K562 (cell line): ENCODE measurements around the gene NUFIP2. TPM values are rescaled to one million over a fixed set of nuclear protein-coding genes. Genes with fewer than 3 reads are reported as not detected.

Source experiments
- ATAC-seq: fragments of 200-7000 bp; cut with Tn5 transposase; 3 replicates; pipeline ENCODE4 v1.9.1; 2020; ENCODE audit warnings: moderate library complexity
- BruUV-seq: library from RNA; stranded (reverse); fragments of 400-500 nt; replicated peaks from 2 replicates; lab custom pipeline; 2021; lab: Mats Ljungman, UMichigan
- CTCF ChIA-PET: fragments of 300-600 bp; formaldehyde crosslinking; extraction: SDS; loops from one replicate; lab custom pipeline; 2021; ENCODE audit warnings: low intra/inter-chr PET ratio; lab: Yijun Ruan, JAX
- POLR2A ChIA-PET: fragments of 300-600, 350-650 bp; sonication (Branson Sonifier 250); formaldehyde crosslinking; extraction: SDS; loops from one replicate; lab custom pipeline; 2021; ENCODE audit warnings: antibody characterized with exemption, inconsistent platforms; lab: Yijun Ruan, JAX
- DNase-seq, 4 experiments: peaks; one replicate each; pipeline versions ENCODE4 v3.0.0 to v3.0.0-alpha.2; 2011 to 2018; ENCODE audit warnings: low spot score in 3 of 4, mixed read lengths in 3 of 4; ENCODE audit errors: extremely low read depth in 1 of 4
- FAIRE-seq: peaks from 2 replicates; lab custom pipeline; 2011; peaks lifted over from hg19 to GRCh38; lab: Jason Lieb, UNC
- H2AFZ ChIP-seq: 2 replicates; pipeline ENCODE4 v1.6.0; 2011; ENCODE audit warnings: low read depth, low read length, control low read depth, inconsistent platforms
- H3K27ac ChIP-seq: fragments of 200-600 bp; 3 replicates; pipeline ENCODE4 v1.8.0; 2011; ENCODE audit warnings: low read depth, mild to moderate bottlenecking, control low read depth, inconsistent platforms, low read length, moderate library complexity, mixed read lengths; ENCODE audit errors: extremely low read depth
- H3K27me3 ChIP-seq, 2 experiments: fragments of 300-600 bp in 1 of 2; 2 replicates in 1 of 2; 3 replicates in 1 of 2; pipeline versions ENCODE4 v1.6.0 to v1.8.0; 2011; ENCODE audit warnings: inconsistent platforms in 2 of 2, low read length in 2 of 2, mild to moderate bottlenecking in 1 of 2, mixed read lengths in 1 of 2, moderate library complexity in 1 of 2; ENCODE audit not compliant: control insufficient read depth in 2 of 2, insufficient read depth in 2 of 2
- H3K36me3 ChIP-seq: fragments of 300-600 bp; 3 replicates; pipeline ENCODE4 v1.8.0; 2011; ENCODE audit warnings: mild to moderate bottlenecking, low read length, inconsistent platforms; ENCODE audit not compliant: control insufficient read depth, insufficient read depth
- H3K4me1 ChIP-seq, 2 experiments: fragments of 200-600 bp in 1 of 2; replicated peaks in 1 of 2; 2 replicates in 1 of 2; 3 replicates in 1 of 2; pipeline versions ENCODE4 v1.5.1 to v1.8.0; 2011; ENCODE audit warnings: inconsistent platforms in 2 of 2, low read length in 2 of 2, mild to moderate bottlenecking in 1 of 2, mixed read lengths in 1 of 2, moderate library complexity in 1 of 2; ENCODE audit not compliant: control insufficient read depth in 2 of 2, insufficient read depth in 2 of 2
- H3K4me2 ChIP-seq: 2 replicates; pipeline ENCODE4 v1.6.1; 2011; ENCODE audit warnings: low read length, control low read depth, inconsistent platforms, mixed read lengths; ENCODE audit not compliant: insufficient read depth
- H3K4me3 ChIP-seq: fragments of 200-600 bp; sonication (generic), shearing (Covaris generic); 2 replicates; pipeline ENCODE4 v1.5.1; 2016; ENCODE audit warnings: control low read depth, inconsistent platforms
- H3K79me2 ChIP-seq: fragments of 200-600 bp; 3 replicates; pipeline ENCODE4 v1.8.0; 2011; ENCODE audit warnings: low read length, inconsistent platforms; ENCODE audit not compliant: control insufficient read depth, insufficient read depth
- H3K9ac ChIP-seq, 2 experiments: 2 replicates each; pipeline versions ENCODE4 v1.6.0 to v1.6.1; 2011; ENCODE audit warnings: low read depth in 2 of 2, low read length in 2 of 2, control low read depth in 1 of 2, inconsistent platforms in 1 of 2, mild to moderate bottlenecking in 1 of 2, mixed read lengths in 1 of 2; ENCODE audit not compliant: insufficient read depth in 1 of 2
- H3K9me1 ChIP-seq: one replicate; pipeline ENCODE4 v1.6.0; 2011; ENCODE audit warnings: inconsistent platforms, mild to moderate bottlenecking, low read length, moderate library complexity; ENCODE audit not compliant: control insufficient read depth, insufficient read depth
- H3K9me3 ChIP-seq: replicated peaks from 2 replicates; pipeline ENCODE4 v1.5.1; 2011; ENCODE audit warnings: low read depth, low read length, inconsistent platforms; ENCODE audit not compliant: control insufficient read depth, insufficient read depth
- H4K20me1 ChIP-seq: replicated peaks from 2 replicates; pipeline ENCODE4 v1.6.1; 2011; ENCODE audit warnings: low read length, inconsistent platforms, mixed read lengths; ENCODE audit not compliant: control insufficient read depth, insufficient read depth
- ARID2 ChIP-seq: fragments of 450-650 bp; IDR thresholded peaks from 2 replicates; pipeline ENCODE4 v1.6.1; 2017; ENCODE audit warnings: antibody characterized with exemption, mild to moderate bottlenecking
- CREBBP ChIP-seq: IDR thresholded peaks from one replicate; pipeline ENCODE4 v1.6.1; 2012; ENCODE audit warnings: low read depth, mild to moderate bottlenecking, control low read depth, inconsistent platforms, low read length
- E2F6 ChIP-seq, 2 experiments: IDR thresholded peaks; 2 replicates each; pipeline ENCODE4 v1.6.1; 2011; ENCODE audit warnings: borderline replicate concordance in 1 of 2, control low read depth in 1 of 2, low read depth in 1 of 2, low read length in 1 of 2, mild to moderate bottlenecking in 1 of 2, mixed read lengths in 1 of 2, moderate library complexity in 1 of 2; ENCODE audit not compliant: insufficient read depth in 1 of 2, insufficient read length in 1 of 2, poor library complexity in 1 of 2, severe bottlenecking in 1 of 2; ENCODE audit errors: extremely low read depth in 1 of 2
- FOXK2 ChIP-seq, 2 experiments: fragments of 450-650 bp; IDR thresholded peaks in 1 of 2; conservative IDR thresholded peaks in 1 of 2; 2 replicates each; pipeline ENCODE4 v1.6.1; 2016; ENCODE audit warnings: low read depth in 2 of 2, mild to moderate bottlenecking in 1 of 2
- HMGN3 ChIP-seq: IDR thresholded peaks from 2 replicates; pipeline ENCODE4 v1.6.1; 2011; ENCODE audit warnings: borderline replicate concordance, low read depth, mild to moderate bottlenecking, mixed read lengths, low read length; ENCODE audit not compliant: insufficient read length; ENCODE audit errors: extremely low read depth
- MAFF ChIP-seq: IDR thresholded peaks from 2 replicates; pipeline ENCODE4 v1.6.1; 2012; ENCODE audit warnings: low read length, improper control_type of control experiment
- NR2C2 ChIP-seq, 2 experiments: fragments of 200-800 bp in 1 of 2; sonication (Bioruptor generic) in 1 of 2; sonication (generic) in 1 of 2; formaldehyde crosslinking in 1 of 2; IDR thresholded peaks; 2 replicates each; pipeline versions ENCODE4 v1.6.1 to v1.8.0; 2016 to 2022; ENCODE audit warnings: mild to moderate bottlenecking in 1 of 2, missing compliant biosample characterization in 1 of 2, missing genetic modification characterization in 1 of 2, missing genetic modification reagents in 1 of 2
- PHB ChIP-seq: fragments of 250-450 bp; sonication (Bioruptor Pico); IDR thresholded peaks from 2 replicates; pipeline ENCODE4 v1.5.0; 2021
- SIN3A ChIP-seq, 2 experiments: fragments of 150-350 bp in 1 of 2; IDR thresholded peaks; 2 replicates each; pipeline ENCODE4 v1.6.1; 2011 to 2016; ENCODE audit warnings: borderline replicate concordance in 2 of 2, low read depth in 2 of 2, low read length in 2 of 2, mild to moderate bottlenecking in 2 of 2, moderate library complexity in 2 of 2; ENCODE audit not compliant: control insufficient read depth in 1 of 2
- YY1 ChIP-seq, 3 experiments: IDR thresholded peaks; 2 replicates each; pipeline ENCODE4 v1.6.1; 2011; ENCODE audit warnings: low read length in 2 of 3, mild to moderate bottlenecking in 2 of 3, moderate library complexity in 2 of 3, borderline replicate concordance in 1 of 3, control low read depth in 1 of 3, low read depth in 1 of 3; ENCODE audit not compliant: insufficient read depth in 3 of 3, insufficient replicate concordance in 2 of 3, control insufficient read depth in 1 of 3, insufficient read length in 1 of 3; ENCODE audit errors: extremely low read depth in 1 of 3
- ZNF217 ChIP-seq: sonication (generic); formaldehyde crosslinking; IDR thresholded peaks from 2 replicates; pipeline ENCODE4 v1.8.0; 2022; ENCODE audit warnings: mild to moderate bottlenecking, missing genetic modification reagents
- ZNF41 ChIP-seq: fragments of 250-450 bp; sonication (Bioruptor Pico); conservative IDR thresholded peaks from 2 replicates; pipeline ENCODE4 v1.4.0; 2020; ENCODE audit warnings: mild to moderate bottlenecking
- ZNF445 ChIP-seq: fragments of 250-450 bp; sonication (Bioruptor Pico); IDR thresholded peaks from 2 replicates; pipeline ENCODE4 v1.4.0; 2020; ENCODE audit warnings: low read depth, mild to moderate bottlenecking, moderate library complexity
- ZNF707 ChIP-seq: fragments of 250-450 bp; sonication (Bioruptor Pico); conservative IDR thresholded peaks from 2 replicates; pipeline ENCODE4 v1.8.0; 2022; ENCODE audit warnings: inconsistent platforms, mild to moderate bottlenecking, moderate library complexity
- ZNF79 ChIP-seq: fragments of 250-450 bp; sonication (Bioruptor Pico); IDR thresholded peaks from 2 replicates; pipeline ENCODE4 v1.4.0; 2020; ENCODE audit warnings: low read depth, mild to moderate bottlenecking, moderate library complexity
- WGBS: fragments of 100-300 bp; shearing (Covaris generic); methylation state at CpG from one replicate; pipeline ENCODE4 v1.1.6; 2016; ENCODE audit warnings: low coverage, mixed read lengths; ENCODE audit not compliant: insufficient coverage; ENCODE audit errors: missing lambda C conversion rate; 5-methylcytosine and 5-hydroxymethylcytosine counted together
- in situ Hi-C: fragments of 300-500 bp; cut with MboI; formaldehyde crosslinking; loops from 4 replicates; pipeline ENCODE4 v1.15.0; 2018; ENCODE audit warnings: inconsistent platforms, mixed read lengths
- intact Hi-C: fragments of 100-400 bp; cut with micrococcal nuclease; formaldehyde crosslinking; loops from 2 replicates; pipeline ENCODE4 v1.14.2; 2022
- polyA plus RNA-seq, 8 experiments: library from polyadenylated mRNA; depleted of rRNA in 4 of 8; stranded (reverse) in 5 of 8; unstranded in 3 of 8; fragments of >200 nt; fragmentation: Nextera tagmentation in 2 of 8; fragmentation: Illumina TruSeq in 1 of 8; extraction: Ambion mirVana in 2 of 8; extraction: Trizol in 1 of 8; gene quantifications; 2 replicates each; pipeline versions ENCODE4 v1.2.1 to v1.2.3, GENCODE V29; 2011 to 2014; ENCODE audit warnings: inconsistent platforms in 1 of 8, missing spikeins in 1 of 8
- total RNA-seq, 7 experiments: library from RNA; depleted of rRNA in 6 of 7; stranded (reverse); fragments of >200 nt in 6 of 7; fragmentation: Illumina TruSeq in 2 of 7; extraction: Trizol in 2 of 7; gene quantifications; 2 replicates each; pipeline versions ENCODE4 v1.2.1 to v1.2.3, GENCODE V29; 2011 to 2021; ENCODE audit warnings: low replicate concordance in 1 of 7
- TF ChIP-seq, protein P1 (sequence below), 2 experiments: fragments of 450-650 bp; IDR thresholded peaks; 2 replicates each; pipeline ENCODE4 v1.6.1; 2016

NUFIP2 gene
- total and polyA plus RNA-seq, 9 of the 15 experiments (the other 6 are each of a cell fraction or from before 2014, with no cell fraction given), result 4.9 to 40.7 (median 18.5) TPM

DNA sequence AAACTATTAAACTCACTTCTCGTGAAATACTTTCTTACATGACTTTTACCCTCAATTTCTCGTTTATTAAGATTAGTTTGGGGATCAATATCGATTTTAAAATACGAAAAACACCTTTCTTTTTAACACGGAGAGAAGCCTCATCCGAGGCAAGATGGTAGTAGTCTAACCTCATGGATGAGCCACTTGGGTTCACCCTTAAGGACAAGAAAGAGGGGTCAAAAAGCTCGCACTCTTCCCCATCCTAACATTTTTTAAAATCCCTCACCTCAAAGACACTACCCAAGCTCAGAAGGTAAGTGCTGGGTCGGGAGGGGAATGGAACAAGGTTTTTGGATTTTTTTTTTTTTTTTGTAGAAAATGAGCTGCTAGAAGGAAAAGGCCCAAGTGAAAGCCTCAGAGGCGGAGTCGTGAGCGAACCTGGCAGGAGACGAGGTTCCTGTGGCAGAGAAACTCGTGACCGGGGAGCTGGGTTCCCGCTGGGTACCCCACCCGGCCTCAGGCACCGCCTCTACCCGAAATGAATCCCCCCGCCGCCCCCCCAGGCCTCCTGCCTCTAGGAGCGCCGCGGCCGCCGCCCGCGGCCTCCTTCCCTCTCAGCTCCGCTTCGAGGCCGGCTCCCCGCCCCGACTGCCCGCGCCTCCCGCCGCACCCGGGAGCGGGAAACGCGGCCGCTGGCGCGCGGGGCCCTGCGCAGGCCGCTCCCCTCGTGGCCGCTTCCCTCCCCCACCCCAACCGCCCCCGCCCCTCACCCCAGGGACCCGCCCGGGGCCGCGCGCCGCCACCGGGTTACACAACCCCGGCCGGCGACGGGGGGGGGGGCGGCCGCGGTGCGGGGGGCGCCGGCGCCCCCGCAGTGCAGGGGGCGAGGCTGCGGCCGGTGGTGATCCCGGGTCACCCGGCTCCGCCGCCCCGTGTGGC lies 1.6 kb downstream of the NUFIP2 start:
- H3K79me2 ChIP-seq, result peaks cover 65% of the 10 kb centered on the region
- no peak for TF ChIP-seq PHB (CRISPR knock-in tag)
- peak; percentile 13 to 48; a peak in 2 of 4 replicates for TF ChIP-seq SIN3A (IDR thresholded peaks at IDR 0.05; ENCODE audit: borderline replicate concordance in 2 of 2, control insufficient read depth in 1 of 2, low read depth in 2 of 2, low read length in 2 of 2)
- TF ChIP-seq ZNF217 (CRISPR knock-in tag), result no peak
- TF ChIP-seq, protein P1, sequence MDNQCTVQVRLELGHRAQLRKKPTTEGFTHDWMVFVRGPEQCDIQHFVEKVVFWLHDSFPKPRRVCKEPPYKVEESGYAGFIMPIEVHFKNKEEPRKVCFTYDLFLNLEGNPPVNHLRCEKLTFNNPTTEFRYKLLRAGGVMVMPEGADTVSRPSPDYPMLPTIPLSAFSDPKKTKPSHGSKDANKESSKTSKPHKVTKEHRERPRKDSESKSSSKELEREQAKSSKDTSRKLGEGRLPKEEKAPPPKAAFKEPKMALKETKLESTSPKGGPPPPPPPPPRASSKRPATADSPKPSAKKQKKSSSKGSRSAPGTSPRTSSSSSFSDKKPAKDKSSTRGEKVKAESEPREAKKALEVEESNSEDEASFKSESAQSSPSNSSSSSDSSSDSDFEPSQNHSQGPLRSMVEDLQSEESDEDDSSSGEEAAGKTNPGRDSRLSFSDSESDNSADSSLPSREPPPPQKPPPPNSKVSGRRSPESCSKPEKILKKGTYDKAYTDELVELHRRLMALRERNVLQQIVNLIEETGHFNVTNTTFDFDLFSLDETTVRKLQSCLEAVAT (IDR thresholded peaks at IDR 0.05), result no peak; a peak in 1 of 4 replicates
- no peak for TF ChIP-seq ZNF445
- no peak for TF ChIP-seq MAFF
- no peak for TF ChIP-seq ZNF707
- TF ChIP-seq ZNF79, result no peak
- peak; percentile 86 to 98 for TF ChIP-seq E2F6 (IDR thresholded peaks at IDR 0.05; ENCODE audit: borderline replicate concordance in 1 of 2, extremely low read depth in 1 of 2, insufficient read depth in 1 of 2, insufficient read length in 1 of 2, low read depth in 1 of 2, low read length in 1 of 2, poor library complexity in 1 of 2, severe bottlenecking in 1 of 2)
- TF ChIP-seq CREBBP, result no peak
- no peak for TF ChIP-seq NR2C2 (CRISPR knock-in tag; IDR thresholded peaks at IDR 0.05)
- peak; percentile 51; the same call in 1 of the 2 replicates for TF ChIP-seq NR2C2 (tag; IDR thresholded peaks at IDR 0.05)
- peak; percentile 6 for TF ChIP-seq HMGN3
- TF ChIP-seq ARID2, result no peak
- no peak for TF ChIP-seq ZNF41
- no peak for TF ChIP-seq FOXK2 (conservative IDR thresholded peaks at IDR 0.05 in 1 of 2, IDR thresholded peaks at IDR 0.05 in 1 of 2; ENCODE audit: low read depth in 2 of 2)
- no peak for TF ChIP-seq YY1 (IDR thresholded peaks at IDR 0.05; ENCODE audit: borderline replicate concordance in 1 of 3, control insufficient read depth in 1 of 3, extremely low read depth in 1 of 3, insufficient read depth in 3 of 3, insufficient read length in 1 of 3, insufficient replicate concordance in 2 of 3, low read depth in 1 of 3, low read length in 2 of 3)

More for the DNA sequence above, 1.6 kb downstream of the NUFIP2 start:
- Histone ChIP-seq H3K4me1 (peaks cover 10 to 16% of the 10 kb centered on the region in 2 experiments; a peak in 4 of 5 replicates), H3K4me3 (peak overlapping the region; percentile 97), H3K4me2 (peak overlapping the region; percentile 96), H4K20me1 (peaks cover 16% of the 10 kb centered on the region), H2AFZ (peak overlapping the region; percentile 29; the same call in 1 of the 2 replicates), H3K9me1 (no peaks in the 10 kb centered on the region), H3K9me3 (no peaks in the 10 kb centered on the region), H3K9ac (peak overlapping the region; percentile 96 to 98), H3K27me3 (no peaks in the 10 kb centered on the region), H3K27ac (peak overlapping the region; percentile 92), H3K36me3 (peaks cover 47% of the 10 kb centered on the region)
- no TSS peak for BruUV-seq
- in situ Hi-C loops, result no loop called here
- DNase-seq (peak; percentile 66 to 85 (median 82)), FAIRE-seq (peak; percentile 29), ATAC-seq (peak; percentile 14)
- POLR2A ChIA-PET, result interaction anchor here (0.5 to 2.9 kb wide), 22 partner anchors 9 to 628 kb away, joined by 3 to 22 read pairs (median 3); no protein-coding TSS in a partner anchor
- intact Hi-C loops, result loop anchor here (2.0 to 5.0 kb wide), 2 partner anchors 50 to 298 kb away; no protein-coding TSS in a partner anchor
- CTCF ChIA-PET, result interaction anchor here (0.6 to 2.7 kb wide), 4 partner anchors 78 to 169 kb away, joined by 3 to 15 read pairs (median 4); no protein-coding TSS in a partner anchor
- 2% methylated on average over 21 of the region's 77 CpGs for WGBS
